Heart right ventricle (tissue), 16 donors: ENCODE results near the gene KIAA0586. TPM values are rescaled to one million over a fixed set of nuclear protein-coding genes. Genes with fewer than 3 reads are reported as not detected.

ENCODE experiments used
- ATAC-seq, 8 donors: fragments of 200-7000 bp; cut with Tn5 transposase; one replicate each; pipeline ENCODE4 v1.9.1; 2020; ENCODE audit warnings: mild to moderate bottlenecking in 8 of 8, moderate library complexity in 8 of 8, moderate number of reproducible peaks in 1 of 8
- DNase-seq, 2 donors: peaks; one replicate each; pipeline ENCODE4 v3.0.0-alpha.2; 2020
- H3K27ac ChIP-seq, 10 donors: fragments of 200-600 bp; sonication (generic) in 2 of 10; one replicate each; pipeline versions ENCODE4 v1.5.0 to v1.8.0; 2020 to 2022; ENCODE audit warnings: mild to moderate bottlenecking in 3 of 10
- H3K27me3 ChIP-seq, 7 donors: fragments of 200-600 bp; one replicate each; pipeline ENCODE4 v1.8.0; 2021 to 2022; ENCODE audit warnings: mild to moderate bottlenecking in 2 of 7
- H3K36me3 ChIP-seq, 9 donors: fragments of 200-600 bp; sonication (generic) in 1 of 9; one replicate each; pipeline versions ENCODE4 v1.5.0 to v1.8.0; 2020 to 2022; ENCODE audit warnings: mild to moderate bottlenecking in 2 of 9
- H3K4me1 ChIP-seq, 9 donors: fragments of 200-600 bp; sonication (generic) in 1 of 9; one replicate each; pipeline versions ENCODE4 v1.5.0 to v1.8.0; 2020 to 2022; ENCODE audit warnings: mild to moderate bottlenecking in 4 of 9
- H3K4me3 ChIP-seq, 10 donors: fragments of 200-600 bp; sonication (generic) in 2 of 10; one replicate each; pipeline versions ENCODE4 v1.5.0 to v1.8.0; 2020 to 2022; ENCODE audit warnings: mild to moderate bottlenecking in 7 of 10, moderate library complexity in 2 of 10
- H3K9me3 ChIP-seq, 11 donors: fragments of 200-600 bp in 10 of 11; sonication (generic) in 2 of 11; one replicate each; pipeline versions ENCODE4 v1.5.0 to v1.8.0; 2013 to 2022; ENCODE audit warnings: mild to moderate bottlenecking in 2 of 11, control low read depth in 1 of 11, moderate library complexity in 1 of 11
- CTCF ChIP-seq, 9 donors: fragments of 200-600 bp; sonication (generic) in 2 of 9; IDR thresholded peaks; one replicate each; pipeline versions ENCODE4 v1.5.0 to v1.8.0; 2021 to 2022; ENCODE audit warnings: antibody characterized with exemption in 9 of 9, mild to moderate bottlenecking in 5 of 9, moderate library complexity in 1 of 9
- WGBS, 2 donors: extraction: QIAGEN DNeasy Blood & Tissue Kit; methylation state at CpG; one replicate each; pipeline ENCODE4 v1.1.7; 2013; ENCODE audit warnings: inconsistent platforms in 1 of 2; 5-methylcytosine and 5-hydroxymethylcytosine counted together
- intact Hi-C, 10 donors: fragments of 100-400 bp; cut with DNase I; formaldehyde crosslinking; loops; one replicate each; pipeline versions ENCODE4 v1.11.1 to v1.14.2; 2022
- polyA plus RNA-seq, 2 donors: library from polyadenylated mRNA; stranded (reverse); fragments of 200-250 nt; gene quantifications; one replicate each; pipeline ENCODE4 v1.2.3, GENCODE V29; 2013
- total RNA-seq, 10 donors: library from RNA; stranded (reverse); fragmentation: NEBNext Ultra II Directional in 3 of 10; extraction: Animal tissue kit (Norgen Biotek cat#: 25700) in 3 of 10; gene quantifications; one replicate each; pipeline versions ENCODE4 v1.2.1 to v1.2.4, GENCODE V29; 2021 to 2023
- donor health status: Arrhythmogenic right ventricular cardiomyopathy.
- donor health status: ischemic (EF 13 %, LVEDD 7.1; RV severe dilation, severe dysfunction).
- donor health status: healthy with polysubstance abuse.
- donor health status: DM: no; HTN: yes; CAD: no.
- donor health status: DM: no; HTN: no; CAD: no.
- donor health status: ischemic (EF 25% LVEDD 6.9; RV normal size, moderate dysfunction).
- donor health status: ischemic (EF 25% LVEDD 5.7; RV mildly dilated, moderate dysfunction).
- donor health status: healthy.
- donor health status: DM: yes; HTN: yes; CAD: no.
- donor health status: Ischemic cardiomyopathy.
- donor health status: ischemic (EF 35%, LVEDD 5.7; RV mildly dilated, moderate dysfunction).
- donor health status: nonischemic (EF 11% LVEDD 7.7; RV severe dilation, severe dysfunction).
- donor health status: DM: yes; HTN: yes; CAD: no.
- donor health status: PGD.
- donor health status: ischemic (EF 29% LVEDD 5.4; RV normal size, mild dysfunction).
- donor health status: nonischemic (EF 23%, LVEDD 6.1; RV moderate dilation, normal function).

The KIAA0586 gene
- total and polyA plus RNA-seq, 12 donors, result 3.8 to 15.9 (median 12.1) TPM

- Histone ChIP-seq H3K4me1 (no peaks in the 10 kb centered on the region), H3K36me3 (peaks cover 0 to 76% (median 25%) of the 10 kb centered on the region in 9 donors), H3K9me3 (no peaks in the 10 kb centered on the region), H3K4me3 (no peak overlapping the region), H3K27ac (no peak overlapping the region), H3K27me3 (no peaks in the 10 kb centered on the region)
- no peak for TF ChIP-seq CTCF (IDR thresholded peaks at IDR 0.05)
- intact Hi-C loops, result no loop called here
- no peak for ATAC-seq
- no peak for DNase-seq
- WGBS, 2 donors, result 69 to 88% methylated on average over 1 of the region's 1 CpG
Measured at GRCh38 chr14:58484176-58484575, 56.7 kb downstream of the KIAA0586 start.

- no peak for TF ChIP-seq CTCF (IDR thresholded peaks at IDR 0.05)
- Histone ChIP-seq H3K4me1 (no peaks in the 10 kb centered on the region), H3K36me3 (peaks cover 0 to 84% (median 26%) of the 10 kb centered on the region in 9 donors), H3K4me3 (no peak overlapping the region), H3K9me3 (no peaks in the 10 kb centered on the region), H3K27me3 (no peaks in the 10 kb centered on the region), H3K27ac (no peak overlapping the region)
- intact Hi-C loops, result no loop called here
- DNase-seq (no peak), ATAC-seq (no peak)
- 64 to 92% methylated on average over 1 of the region's 1 CpG for WGBS, 2 donors
Measured at GRCh38 chr14:58488550-58488949, 61.0 kb downstream of the KIAA0586 start.

- Histone ChIP-seq H3K9me3 (no peaks in the 10 kb centered on the region), H3K4me3 (no peak overlapping the region), H3K4me1 (no peaks in the 10 kb centered on the region), H3K27me3 (no peaks in the 10 kb centered on the region), H3K27ac (no peak overlapping the region), H3K36me3 (peaks cover 0 to 98% (median 23%) of the 10 kb centered on the region in 9 donors)
- ATAC-seq (no peak), DNase-seq (no peak)
- WGBS, 2 donors, result 93 to 95% methylated on average over 1 of the region's 1 CpG
- intact Hi-C loops, result loop anchor here in 1 of 10 donors (10.0 kb wide), 1 partner anchor 953 kb away; no protein-coding TSS in a partner anchor
- TF ChIP-seq CTCF (IDR thresholded peaks at IDR 0.05), result no peak
Measured at GRCh38 chr14:58491593-58491992, 64.1 kb downstream of the KIAA0586 start.

GRCh38 chr14:58492044-58492443 lies 64.5 kb downstream of the KIAA0586 start:
- WGBS, 2 donors, result 97% methylated on average over 1 of the region's 1 CpG
- Histone ChIP-seq H3K4me3 (no peak overlapping the region), H3K4me1 (no peaks in the 10 kb centered on the region), H3K36me3 (peaks cover 0 to 95% (median 19%) of the 10 kb centered on the region in 9 donors), H3K27me3 (no peaks in the 10 kb centered on the region), H3K27ac (no peak overlapping the region), H3K9me3 (no peaks in the 10 kb centered on the region)
- ATAC-seq (no peak), DNase-seq (no peak)
- no peak for TF ChIP-seq CTCF (IDR thresholded peaks at IDR 0.05)
- intact Hi-C loops, result loop anchor here in 1 of 10 donors (10.0 kb wide), 1 partner anchor 953 kb away; no protein-coding TSS in a partner anchor
